ENCODE results near the gene DCDC1.

Gene DCDC1

GRCh38 chr11:31369348-31370329 is at the start of gene DCDC1, which contains the start of gene DNAJC24:
Gene DCDC1 (minus strand): TSS chr11:31369739. CDS start chr11:31328280, 41,459 bp downstream.
Gene DNAJC24 (plus strand): TSS chr11:31369860. CDS start chr11:31370749, 889 bp downstream.
- peak; percentile 90 for DNase-seq (ENCODE audit: low spot score)

DNA sequence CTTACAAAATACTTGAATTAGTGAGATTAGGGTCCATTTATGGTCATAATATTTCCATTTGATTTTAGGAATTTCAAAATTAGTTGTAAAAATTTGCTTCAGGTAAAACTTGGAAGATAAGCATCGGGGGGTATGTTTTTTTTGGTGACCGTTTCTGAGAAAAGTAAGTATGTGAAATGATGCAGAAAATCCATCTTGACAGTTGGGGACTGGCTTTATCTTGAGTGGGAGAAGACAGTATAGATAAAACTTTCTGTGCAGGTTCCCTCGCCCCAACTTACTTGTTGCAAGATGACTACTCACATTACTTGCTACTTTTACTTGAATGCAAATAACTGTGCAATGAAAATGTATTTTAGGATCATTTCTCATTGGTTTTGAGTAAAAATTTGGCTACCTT is 49.6 kb upstream of the DCDC1 start:
- no peak for DNase-seq (ENCODE audit: low spot score)

GRCh38 chr11:31417816-31418215 is 48.3 kb upstream of the DCDC1 start:
- DNase-seq (ENCODE audit: low spot score): no peak

- DNase-seq (ENCODE audit: low spot score): no peak
Observed at GRCh38 chr11:31417357-31417756, 47.8 kb upstream of the DCDC1 start.

GRCh38 chr11:31415435-31415834 is 45.9 kb upstream of the DCDC1 start:
- no peak for DNase-seq (ENCODE audit: low spot score)

GRCh38 chr11:31414338-31414737 is 44.8 kb upstream of the DCDC1 start:
- DNase-seq (ENCODE audit: low spot score): no peak

GRCh38 chr11:31412946-31413345 is 43.4 kb upstream of the DCDC1 start:
- no peak for DNase-seq (ENCODE audit: low spot score)

DNA sequence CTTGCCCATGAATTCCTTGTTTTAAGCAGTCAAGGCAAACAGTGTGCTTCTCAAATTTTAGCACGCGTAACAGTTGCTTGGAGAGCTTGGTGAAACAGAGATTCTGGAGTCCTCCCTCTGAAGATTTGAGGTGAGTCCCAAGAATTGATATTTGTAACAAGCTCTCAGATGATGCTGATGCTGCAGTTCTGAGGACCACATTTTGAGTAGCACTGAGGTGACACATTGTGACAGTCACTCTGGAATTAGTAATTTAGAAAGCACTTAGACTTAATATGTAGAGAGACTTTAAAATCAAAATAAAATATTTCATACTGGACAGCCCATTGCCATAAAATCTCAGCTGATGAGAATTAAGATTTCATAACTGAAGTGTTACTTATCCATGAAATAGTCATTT is 38.7 kb upstream of the DCDC1 start:
- no peak for DNase-seq (ENCODE audit: low spot score)

GRCh38 chr11:31404614-31405013 is 35.1 kb upstream of the DCDC1 start:
- no peak for DNase-seq (ENCODE audit: low spot score)

DNA sequence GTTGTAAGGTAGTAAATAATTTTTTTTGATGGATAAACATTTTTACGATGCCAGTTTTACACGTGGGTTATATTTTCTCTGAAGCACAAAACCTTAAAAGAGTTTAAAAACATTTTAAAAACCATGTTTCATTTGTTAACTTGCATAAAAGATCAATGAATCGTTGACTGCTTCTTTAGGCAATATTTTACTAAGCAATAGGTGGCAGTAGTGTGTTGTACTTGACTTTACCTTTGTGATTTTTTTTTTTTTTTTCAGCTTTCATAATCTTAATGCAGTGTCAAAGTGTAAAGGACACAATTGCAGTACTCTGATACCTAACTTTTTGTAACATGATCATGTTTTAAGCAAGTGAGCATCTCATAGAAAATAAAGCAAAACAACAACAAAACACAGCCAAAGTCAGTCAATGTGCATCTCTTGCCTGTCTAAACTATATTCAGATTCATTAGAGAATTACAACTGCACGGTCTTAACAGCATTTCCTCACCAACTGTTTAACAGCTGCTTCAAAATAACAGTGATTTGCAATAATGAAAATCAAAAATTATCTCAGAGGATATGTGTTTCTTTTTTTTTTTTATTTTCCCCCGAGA is 27.8 kb upstream of the DCDC1 start:
- DNase-seq (ENCODE audit: low spot score): peak; percentile 36

- DNase-seq (ENCODE audit: low spot score): no peak
Observed at GRCh38 chr11:31387379-31387778, 17.8 kb upstream of the DCDC1 start.

GRCh38 chr11:31383116-31383515 is 13.6 kb upstream of the DCDC1 start:
- DNase-seq (ENCODE audit: low spot score): no peak

DNA sequence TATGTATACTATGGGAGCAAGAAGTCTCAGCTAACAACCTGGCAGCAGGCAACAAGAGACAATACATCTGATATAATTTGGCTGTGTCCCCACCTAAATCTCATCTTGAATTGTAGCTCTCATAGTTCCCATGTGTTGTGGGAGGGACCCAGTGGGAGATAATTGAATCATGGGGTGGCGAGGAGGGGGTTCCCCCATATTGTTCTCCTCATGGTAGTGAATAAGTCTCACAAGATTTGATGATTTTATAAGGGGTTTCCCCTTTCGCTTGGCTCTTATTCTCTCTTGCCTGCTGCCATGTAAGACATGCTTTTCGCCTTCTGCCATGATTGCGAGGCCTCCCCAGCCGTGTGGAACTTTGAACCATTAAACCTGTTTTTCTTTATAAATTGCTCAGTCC is 6.3 kb upstream of the DCDC1 start:
- no peak for DNase-seq (ENCODE audit: low spot score)

- no peak for DNase-seq (ENCODE audit: low spot score)
Observed at GRCh38 chr11:31366795-31367194, 2.7 kb downstream of the DCDC1 start.

DNA sequence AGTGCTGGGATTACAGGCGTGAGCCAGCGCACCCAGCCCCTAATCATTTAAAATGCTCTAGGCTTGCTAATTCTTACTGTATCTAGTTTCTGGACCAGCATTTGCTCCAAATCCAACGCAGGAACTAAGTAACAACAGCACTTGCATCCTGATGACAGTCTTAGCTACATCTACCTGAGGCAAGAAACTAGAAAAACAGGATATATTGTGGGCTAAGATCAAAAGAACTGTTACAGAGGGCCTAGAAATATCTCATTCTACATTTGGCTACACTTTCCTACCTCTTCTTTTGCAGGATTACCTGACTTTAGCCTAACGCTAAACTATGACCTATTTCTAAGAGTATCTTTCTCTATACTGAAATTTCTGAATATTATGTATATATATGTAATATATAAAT is 7.8 kb downstream of the DCDC1 start:
- no peak for DNase-seq (ENCODE audit: low spot score)

GRCh38 chr11:31355817-31356216 is 13.7 kb downstream of the DCDC1 start:
- no peak for DNase-seq (ENCODE audit: low spot score)

GRCh38 chr11:31355131-31355530 is 14.4 kb downstream of the DCDC1 start:
- no peak for DNase-seq (ENCODE audit: low spot score)

DNA sequence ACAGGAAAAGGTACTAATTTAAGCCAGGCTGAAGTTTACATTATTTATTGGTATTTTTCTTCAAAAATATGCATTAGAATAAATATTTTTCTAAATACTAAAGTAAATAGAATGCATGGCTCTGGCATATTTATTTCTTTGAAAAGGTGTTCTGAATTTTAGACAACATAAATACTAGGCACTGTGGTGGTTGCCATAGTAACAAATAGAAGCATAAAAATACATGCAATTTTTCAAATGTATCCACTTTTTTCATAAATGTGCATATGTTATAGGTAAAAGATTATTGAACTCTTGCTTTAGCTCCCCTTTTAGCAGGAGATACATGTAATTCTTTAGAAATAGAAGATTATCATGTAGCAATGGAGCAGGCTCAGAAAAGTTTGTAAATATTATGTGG is 18.4 kb downstream of the DCDC1 start:
- no peak for DNase-seq (ENCODE audit: low spot score)

GRCh38 chr11:31340903-31341572 is 28.5 kb downstream of the DCDC1 start:
- DNase-seq (ENCODE audit: low spot score): no peak

- no peak for DNase-seq (ENCODE audit: low spot score)
Observed at GRCh38 chr11:31337806-31338205, 31.7 kb downstream of the DCDC1 start.

- DNase-seq (ENCODE audit: low spot score): no peak
Observed at GRCh38 chr11:31328697-31329096, 40.8 kb downstream of the DCDC1 start.

- no peak for DNase-seq (ENCODE audit: low spot score)
Observed at GRCh38 chr11:31327417-31327816, 42.1 kb downstream of the DCDC1 start.
